SHP77 treated with DMSO at 0.1 percent for 48 hours (cell line): ENCODE data around the gene VEGFC.

Experiments
- DNase-seq: peaks from one replicate; lab custom pipeline; 2025; lab: John Stamatoyannopoulos, UW

The VEGFC gene

DNA sequence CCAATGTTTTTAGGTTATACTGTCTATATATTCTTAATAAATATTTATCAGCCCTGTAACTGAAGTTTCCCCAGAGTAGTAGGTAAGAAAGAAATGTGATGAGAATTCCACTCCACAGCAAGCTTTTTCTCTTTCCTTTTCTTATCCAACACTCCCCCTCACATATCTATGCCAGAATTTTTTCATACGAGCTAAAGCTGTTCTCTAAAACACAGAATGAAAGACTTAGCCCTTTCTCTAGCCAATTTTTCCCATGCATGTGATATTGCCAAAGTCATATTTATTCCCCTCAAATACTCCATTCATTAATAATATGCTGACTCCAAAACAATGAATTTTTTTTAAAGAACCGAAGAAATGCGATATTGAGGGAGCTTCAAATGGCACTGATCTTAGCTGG lies 32.3 kb downstream of the VEGFC start:
- DNase-seq: no peak

DNA sequence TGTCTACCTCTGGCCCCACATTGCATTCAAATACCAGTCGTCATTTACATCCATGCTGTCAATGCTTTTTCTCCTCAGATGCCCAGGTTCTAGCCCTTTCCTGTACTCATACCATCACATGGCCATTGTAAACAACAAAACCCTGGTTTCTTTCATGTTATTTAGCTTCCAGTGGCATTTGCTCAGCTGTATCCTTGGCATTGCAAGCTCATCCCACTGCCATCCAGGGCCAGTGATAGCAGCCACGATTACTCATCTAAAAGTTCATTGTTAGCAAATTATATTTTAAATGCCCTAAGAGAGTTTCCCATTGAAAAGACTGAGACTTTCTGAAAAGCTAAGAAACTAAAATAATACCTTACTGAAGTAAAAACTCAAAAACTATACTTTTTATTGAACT lies 34.0 kb downstream of the VEGFC start:
- DNase-seq: no peak

DNA sequence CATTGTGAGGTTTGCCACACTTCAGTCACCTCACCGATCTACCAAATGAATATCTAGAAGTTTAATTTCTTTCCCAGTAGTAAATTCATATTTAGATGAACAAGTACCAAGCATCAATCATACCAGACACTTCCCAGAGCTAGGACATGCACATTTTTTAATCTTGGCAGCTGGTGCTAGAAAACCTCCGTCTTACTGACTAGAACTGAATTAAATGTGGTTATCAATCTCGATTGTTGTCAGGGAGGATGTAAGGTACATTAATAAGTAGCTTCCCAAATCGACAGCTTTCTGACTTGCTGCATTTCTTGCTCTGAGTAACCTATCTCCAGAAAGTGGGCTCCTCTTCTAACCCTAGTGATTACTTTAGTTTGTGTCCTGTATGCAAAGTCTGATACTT lies 34.4 kb downstream of the VEGFC start:
- DNase-seq: no peak

DNA sequence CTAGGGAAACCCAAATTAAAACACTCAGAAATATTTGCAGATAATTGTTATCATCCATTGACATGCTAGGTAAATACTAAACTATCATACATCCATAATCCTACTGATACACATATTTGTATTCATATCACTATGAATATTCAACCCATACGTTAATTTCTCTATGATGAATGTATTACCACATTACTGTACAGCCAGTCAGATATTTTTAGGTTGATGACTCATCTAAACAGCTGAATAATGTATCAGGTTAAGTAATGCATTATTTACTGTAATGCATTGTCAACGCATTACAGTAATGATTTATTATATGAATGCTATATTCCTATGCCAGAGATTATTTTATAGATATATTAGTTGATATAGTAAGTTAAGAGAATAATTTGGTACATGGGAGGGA lies 37.1 kb downstream of the VEGFC start:
- no peak for DNase-seq

DNA sequence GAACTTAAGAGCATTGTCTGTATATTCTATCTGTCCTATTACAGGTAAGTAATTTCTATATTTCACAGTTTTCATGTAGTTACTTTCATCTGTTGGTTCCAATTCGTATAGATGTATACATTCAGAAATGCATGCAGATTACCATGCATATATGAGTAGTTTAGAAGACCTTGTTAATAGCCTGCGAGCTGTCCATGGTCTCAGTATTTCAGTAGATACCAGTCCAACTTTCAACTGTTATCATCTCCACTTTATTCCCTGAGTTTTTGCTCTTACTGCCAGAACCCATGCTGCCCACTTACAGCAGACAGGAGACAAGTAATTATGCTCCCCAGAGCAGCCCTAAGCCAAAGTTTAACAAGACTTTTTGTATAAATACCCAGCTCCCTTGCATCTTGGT lies 37.7 kb downstream of the VEGFC start:
- no peak for DNase-seq

DNA sequence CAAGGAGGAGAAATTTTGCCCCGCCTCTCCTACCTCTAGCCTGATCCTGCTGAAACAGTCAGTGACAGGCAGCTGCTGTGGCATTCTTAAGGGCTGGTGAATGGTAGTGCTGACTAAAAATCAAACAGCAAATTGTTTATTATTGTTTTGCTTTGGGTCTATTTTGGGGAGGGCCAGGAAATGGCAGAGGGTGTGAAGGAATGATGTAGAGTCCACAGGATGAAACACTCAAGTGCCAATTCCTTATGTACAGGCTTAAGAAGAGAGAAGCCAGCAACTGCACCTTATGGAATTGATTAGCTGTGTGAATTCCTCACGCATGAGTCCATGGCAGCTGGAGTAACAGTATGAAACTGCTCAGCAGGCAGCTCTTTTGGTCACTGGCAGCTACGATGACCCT lies 39.7 kb downstream of the VEGFC start:
- no peak for DNase-seq

DNA sequence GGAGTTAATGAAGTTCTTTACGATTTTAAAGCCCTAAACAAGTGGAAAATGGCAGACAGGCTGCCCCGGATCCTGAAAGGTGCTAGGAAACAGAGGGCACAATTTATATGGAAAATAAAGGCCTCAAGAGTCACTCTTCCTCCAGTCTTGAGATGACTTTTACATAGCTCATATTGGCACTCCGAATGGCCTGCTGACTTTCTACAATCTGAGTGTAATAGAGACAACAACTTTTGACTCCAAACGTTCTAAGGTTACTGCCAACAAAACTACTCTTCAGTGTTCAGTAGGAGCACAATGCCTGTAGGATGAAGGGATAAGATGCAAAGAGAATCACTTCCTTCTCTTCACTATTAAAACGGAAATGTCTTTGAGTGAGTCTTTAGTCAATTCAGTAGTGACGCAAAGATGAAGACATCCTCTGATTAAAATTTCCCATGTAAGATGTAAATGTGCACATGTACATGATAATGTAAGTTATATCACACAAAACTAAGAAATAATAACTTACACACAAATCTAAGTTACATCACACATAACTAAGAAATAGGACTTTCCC lies 40.5 kb downstream of the VEGFC start:
- DNase-seq: no peak

DNA sequence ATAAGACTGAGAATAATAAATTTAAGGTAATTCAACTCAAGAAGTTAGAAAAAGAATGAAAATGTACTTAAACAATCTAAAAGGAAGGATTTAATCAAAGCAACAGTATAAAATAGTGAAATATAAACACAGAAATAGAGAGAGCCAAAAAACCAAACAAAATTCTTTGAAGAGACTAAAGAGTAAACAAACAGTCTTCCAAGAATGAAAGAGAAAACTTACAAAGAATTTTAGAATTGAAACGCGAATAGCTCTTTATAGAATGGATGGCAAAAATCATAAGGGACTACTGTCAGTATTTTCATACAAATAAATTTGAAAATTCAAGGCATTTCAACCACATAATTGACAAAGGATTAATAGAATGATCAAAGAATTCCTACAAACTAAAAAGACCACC lies 41.7 kb downstream of the VEGFC start:
- DNase-seq: no peak

DNA sequence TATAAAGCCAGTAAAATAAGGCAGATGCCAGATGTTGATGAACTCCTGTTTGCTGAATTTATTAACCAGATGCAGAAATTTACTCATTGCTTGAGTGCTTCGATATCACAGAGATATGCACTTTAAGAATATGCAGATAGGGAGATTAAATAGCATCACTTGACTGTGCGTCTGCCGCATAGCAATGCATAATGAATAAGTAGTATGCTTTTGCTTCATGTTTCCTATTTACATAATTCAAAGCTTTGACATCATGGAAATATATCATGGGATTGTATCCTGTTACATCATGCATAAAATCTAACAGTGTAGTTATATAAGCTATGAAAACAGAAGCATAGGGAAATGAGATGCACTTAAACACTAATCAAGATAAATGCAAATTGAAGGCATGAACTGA lies 45.9 kb downstream of the VEGFC start:
- DNase-seq: no peak

DNA sequence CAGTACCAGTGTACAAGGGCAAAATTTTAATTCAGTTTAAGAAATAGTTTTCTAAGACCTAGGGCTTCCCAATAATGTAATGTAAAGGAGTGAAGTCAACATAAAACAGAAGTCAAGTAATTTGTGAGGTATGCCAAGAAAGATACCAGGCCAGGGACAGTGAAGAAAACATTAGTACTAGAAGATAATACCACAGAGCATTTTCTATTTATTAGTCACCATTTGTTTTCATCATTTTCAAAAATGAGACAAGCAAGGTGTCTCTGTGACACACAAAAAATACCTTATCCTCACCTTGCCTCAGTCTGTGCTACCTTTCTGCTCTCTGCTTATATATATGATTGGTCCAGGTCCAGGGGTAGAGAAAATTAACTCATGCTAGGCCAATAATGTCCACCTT lies 46.8 kb downstream of the VEGFC start:
- no peak for DNase-seq

DNA sequence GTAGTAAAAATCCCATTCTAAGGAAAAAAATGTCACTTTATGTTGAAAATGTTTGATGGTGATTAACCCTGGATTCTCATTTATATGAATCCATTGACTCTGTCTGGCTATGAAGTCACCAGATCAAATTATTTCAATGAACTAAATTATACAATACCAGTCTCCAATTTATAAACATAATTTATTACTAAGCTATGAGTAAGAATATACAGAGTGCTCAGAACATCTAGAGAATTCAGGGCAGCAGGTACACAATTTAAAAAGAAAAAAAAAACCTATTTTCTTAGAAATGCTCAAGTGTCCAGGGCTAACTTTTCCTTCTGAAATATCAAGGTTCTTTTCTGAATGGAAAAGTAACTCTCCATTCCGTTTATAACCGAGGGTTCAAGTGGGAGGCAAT lies 48.6 kb downstream of the VEGFC start:
- DNase-seq: no peak

DNA sequence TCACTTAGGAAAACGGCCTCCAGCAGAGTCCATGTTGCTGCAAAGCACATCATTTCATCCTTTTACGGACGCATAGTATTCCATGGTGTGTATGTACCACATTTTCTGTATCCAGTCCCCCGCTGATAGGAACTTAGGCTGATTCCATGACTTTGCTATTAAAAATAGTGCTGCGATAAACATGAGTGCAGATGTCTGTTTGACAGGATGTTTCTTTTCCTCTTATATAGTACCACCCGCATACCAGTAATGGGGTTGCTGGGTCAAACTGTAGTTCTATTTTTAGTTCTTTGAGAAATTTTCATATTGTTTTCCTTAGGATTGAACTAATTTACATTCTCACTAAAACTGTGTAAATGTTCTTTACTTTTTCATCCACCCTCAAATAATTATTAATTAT lies 50.5 kb downstream of the VEGFC start:
- DNase-seq: no peak

DNA sequence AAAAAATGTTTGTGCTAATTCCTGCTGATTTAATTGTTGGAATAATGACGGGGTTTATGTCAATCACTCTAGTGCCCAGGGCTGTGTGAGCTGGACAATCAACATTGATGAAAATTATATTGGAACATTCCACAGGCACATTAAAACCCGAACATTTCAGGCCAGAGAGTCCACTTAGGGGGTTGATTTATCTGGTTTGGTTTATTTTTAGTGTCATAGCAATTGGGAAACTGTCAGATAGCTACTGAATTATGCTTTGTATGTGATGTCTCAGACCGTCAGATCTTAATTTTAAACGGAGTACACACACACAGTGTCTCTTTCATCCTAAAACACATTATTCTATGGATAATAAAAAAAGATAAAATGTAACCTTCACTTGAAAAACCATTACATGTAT lies 51.5 kb downstream of the VEGFC start:
- no peak for DNase-seq

DNA sequence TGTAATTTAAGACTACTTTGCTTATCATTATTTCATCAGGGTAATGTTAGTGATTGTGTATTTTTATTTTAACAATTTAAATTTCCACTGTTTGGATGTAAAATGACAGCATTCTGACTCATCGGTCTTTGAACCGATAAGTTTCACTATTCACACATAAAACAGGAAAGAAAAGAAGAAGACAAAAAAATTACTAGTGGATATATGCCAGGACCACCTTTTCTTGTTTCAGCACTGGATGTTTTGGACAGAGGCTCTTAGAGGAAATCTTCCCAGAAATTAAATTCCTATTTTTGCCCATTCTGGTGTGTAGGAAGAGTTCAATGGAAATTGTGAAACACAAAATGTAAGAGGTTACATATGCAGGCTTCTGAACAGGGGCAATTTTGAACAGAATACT lies 57.4 kb downstream of the VEGFC start:
- no peak for DNase-seq

DNA sequence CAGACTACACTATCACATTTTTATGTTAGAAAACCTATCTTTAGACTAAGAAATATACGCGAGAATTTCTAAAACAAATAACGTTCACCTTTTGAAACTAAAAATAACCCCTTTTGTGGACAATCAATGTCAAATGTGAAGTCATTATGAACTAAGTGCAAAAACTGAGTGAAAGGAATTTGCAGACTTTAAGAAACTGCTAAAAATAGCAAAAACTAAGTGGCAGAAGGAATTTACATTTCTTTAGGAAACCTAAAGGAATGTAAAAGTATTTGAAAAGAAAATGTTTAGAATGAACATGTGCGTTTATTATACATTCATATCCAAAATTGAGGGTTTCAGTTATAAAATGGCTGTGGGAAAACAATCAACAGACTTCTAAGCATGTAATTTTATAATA lies 58.3 kb downstream of the VEGFC start:
- DNase-seq: no peak

DNA sequence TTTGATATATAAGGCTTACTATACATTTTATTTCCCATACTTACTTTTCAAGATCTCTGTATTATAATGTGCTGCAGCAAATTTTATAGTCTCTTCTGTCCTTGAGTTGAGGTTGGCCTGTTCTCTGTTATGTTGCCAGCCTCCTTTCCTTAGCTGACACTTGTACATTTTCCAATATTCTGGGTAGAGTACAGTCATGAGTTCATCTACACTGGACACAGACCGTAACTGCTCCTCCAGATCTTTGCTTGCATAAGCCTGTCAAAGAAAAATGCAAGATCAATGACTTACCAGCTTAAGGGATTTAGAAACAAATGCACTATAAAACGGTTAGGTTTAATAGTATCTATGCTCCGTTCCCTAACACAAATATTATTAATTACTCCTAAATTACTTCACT lies 63.2 kb downstream of the VEGFC start:
- no peak for DNase-seq

DNA sequence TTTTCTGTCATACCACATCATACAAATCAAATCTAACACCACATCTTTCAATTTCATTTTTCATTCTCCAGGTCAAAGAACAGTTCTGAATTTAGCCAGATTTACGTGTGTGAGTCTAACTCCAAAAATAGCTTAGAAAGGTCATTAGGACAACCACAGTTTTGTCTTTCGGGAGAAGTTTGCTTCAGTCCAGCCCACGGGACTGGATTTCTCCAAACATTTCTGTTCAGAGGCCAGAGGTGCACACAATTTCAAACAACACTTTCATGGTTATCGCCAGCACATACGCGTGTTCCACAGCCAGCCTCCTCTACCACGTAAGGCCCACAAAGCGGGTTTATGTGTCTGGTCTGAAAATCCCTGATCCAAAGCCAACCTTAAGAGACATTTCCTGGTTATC lies 65.9 kb downstream of the VEGFC start:
- DNase-seq: no peak

DNA sequence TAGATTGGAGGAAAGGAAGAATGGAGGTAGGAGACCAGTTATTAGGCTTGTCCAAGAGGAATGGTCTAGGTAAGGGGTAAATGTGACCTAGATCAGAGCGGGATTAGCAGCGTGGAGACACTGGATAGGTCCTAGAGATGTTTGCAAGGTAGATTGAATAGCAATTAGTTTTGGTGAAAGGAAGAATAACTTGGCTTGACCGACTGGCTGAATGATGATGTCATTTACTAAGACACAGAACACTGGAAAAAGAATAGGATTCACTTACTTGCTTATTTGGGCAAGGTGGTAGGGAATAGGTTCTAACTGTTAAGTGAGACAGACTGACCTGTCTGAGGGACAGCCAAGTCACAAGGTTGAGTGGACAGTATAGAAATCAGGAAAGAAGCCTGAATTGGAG lies 71.3 kb downstream of the VEGFC start:
- no peak for DNase-seq

DNA sequence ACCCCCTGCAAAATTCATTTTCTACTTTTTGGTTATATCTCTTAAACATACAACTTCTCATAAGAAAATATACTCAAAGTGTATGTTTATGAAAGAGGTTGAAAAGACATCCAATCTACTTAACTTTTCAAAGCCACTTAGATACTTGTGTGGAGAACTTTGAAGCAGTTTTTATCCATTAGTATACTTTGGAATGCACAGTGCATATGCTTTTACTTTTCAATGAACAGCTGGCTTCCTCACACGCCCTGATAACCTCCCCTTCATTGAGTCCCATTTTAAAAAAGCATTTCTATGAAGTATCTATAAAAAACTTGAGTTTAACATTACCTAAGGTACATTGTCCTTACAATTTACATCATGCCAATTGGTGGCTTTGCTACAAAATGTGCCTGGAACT lies 73.8 kb downstream of the VEGFC start:
- no peak for DNase-seq

DNA sequence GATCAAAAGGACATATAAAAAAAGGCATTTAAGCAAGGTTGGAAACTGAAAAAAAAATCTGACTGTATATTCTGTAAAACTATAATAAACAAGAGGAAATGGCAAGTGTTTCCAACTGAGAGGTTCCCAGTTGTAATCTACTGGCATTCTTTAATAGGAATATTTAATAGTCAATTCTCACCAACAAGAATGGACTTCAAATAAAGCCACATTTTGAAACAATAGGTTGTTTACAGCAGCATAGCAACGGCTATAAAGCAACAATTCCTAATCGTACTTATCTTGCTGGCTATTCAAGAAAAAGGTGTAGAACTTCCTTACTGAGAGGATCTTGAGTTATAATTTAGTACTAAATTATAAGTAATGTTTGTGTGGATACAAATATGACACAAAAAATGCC lies 75.5 kb downstream of the VEGFC start:
- no peak for DNase-seq

DNA sequence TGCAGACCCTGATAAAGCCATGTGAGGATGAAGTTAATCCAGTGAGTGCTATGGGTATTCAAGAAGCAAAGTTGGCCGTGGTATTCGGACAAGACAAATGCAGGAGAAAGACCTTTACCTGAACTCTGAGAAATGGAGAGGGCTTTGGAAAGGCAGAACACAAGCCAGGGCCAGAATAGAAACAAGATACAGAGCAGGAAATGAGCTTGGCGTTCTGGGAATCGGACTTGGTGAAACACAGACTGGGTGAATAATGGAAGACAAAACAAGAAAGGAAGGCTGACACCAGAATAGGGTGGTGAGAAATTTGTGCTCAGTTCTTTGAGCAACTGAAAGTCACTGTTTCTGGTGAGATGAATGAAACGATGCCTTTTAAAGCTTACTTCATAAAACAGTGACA lies 83.3 kb downstream of the VEGFC start:
- no peak for DNase-seq

DNA sequence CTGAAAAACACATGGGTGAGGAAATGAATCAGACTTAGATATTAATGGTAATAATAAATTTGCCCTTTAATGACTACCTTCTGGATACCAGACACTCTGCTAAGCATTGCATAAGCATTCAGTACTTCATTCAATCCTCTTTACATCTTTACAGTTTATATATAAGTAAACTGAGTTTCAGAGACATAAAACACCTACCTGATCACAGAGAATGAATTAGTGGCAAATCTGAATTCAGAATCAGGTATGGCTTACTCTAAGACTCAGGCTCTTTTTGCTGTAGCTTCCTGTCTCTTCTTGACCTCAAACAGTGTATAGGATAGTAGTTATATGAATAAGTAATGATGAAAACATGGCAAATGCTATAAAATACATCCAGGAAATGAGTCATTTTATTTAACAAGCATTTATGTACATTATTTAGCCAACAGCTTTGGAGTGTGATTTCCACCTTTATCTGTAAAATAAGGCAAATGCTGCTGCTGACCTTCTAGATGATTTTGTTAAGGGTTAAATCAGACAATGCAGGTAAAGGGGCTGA lies 83.9 kb downstream of the VEGFC start:
- no peak for DNase-seq

DNA sequence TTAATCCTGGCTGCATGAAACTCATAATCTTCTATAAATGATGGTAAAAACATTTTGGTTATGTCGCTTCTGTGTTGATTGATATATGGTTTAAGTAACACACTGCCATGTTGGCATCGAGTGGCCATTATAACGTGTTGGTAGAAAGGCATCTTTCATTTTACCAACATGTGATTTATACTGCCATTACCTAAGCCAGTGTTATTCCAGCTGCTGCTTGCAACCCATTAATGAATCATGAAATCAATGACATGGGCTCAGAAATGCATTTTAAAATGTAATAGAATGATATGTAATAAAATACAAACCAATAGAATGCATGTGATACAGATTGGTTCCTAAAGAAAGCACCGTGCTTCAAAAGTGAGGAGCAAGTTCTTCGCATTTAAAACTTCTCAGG lies 102.0 kb downstream of the VEGFC start:
- no peak for DNase-seq

DNA sequence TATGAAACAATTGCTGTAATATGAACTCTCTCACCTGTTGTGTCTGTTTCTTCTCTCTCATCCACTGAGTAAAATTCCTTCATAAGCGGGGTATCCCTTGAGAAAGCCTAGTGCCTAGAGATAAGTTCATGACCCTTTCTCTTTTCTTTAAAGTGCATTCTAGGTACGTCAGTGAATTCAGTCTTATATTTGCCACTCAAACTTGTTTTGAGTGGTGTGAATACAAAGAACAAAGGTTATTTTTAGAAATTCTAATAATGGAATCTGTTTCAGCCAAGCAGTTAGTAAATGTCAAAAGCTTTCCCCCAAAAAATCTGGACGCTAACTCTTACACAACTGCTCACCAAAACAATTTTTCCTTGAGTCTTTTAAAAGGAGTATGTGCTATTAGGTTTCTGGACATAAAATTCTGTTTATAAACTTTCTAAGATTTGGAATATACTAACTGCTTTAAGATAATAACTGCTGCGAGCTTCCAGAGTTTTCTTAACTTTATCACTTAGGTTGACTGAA lies 112.0 kb downstream of the VEGFC start:
- no peak for DNase-seq

DNA sequence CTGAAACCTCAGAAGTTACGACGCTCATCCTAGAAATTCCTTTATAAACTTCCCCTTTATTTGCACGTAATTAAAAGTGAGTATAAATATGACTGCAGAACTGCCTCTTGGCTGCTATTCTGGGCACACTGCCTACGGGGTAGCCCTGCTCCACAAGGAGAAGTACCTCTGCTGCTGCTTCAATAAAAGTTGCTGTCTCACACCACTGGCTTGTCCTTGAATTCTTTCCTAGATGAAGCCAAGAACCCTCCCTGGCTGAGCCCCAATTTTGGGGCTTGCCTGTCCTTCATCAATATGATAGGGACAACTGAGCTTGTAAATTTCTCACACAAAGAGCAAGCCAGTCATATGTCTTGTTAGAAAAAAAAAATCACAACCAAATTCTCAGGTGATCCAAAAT lies 115.8 kb downstream of the VEGFC start:
- DNase-seq: no peak
